GM19455 (cell line): ENCODE measurements around the gene PSKH1.
"Not testable (repeated sequence)": the region's sequence is repeated elsewhere in the genome, so short reads cannot be mapped to it uniquely, and the experiment has no call there.

ENCODE experiments used
- ATAC-seq: cut with Tn5 transposase; IDR thresholded peaks from one replicate; pipeline ENCODE4 v1.9.1; 2021; ENCODE audit not compliant: unreplicated experiment

PSKH1 gene

GRCh38 chr16:67892899-67893742, at the start of gene PSKH1:
Gene PSKH1 (plus strand): TSS chr16:67893254. CDS start chr16:67908750, 15,496 bp downstream.
- peak; percentile 78 for ATAC-seq

- ATAC-seq, result no peak
Measured at GRCh38 chr16:67843343-67843765, 49.7 kb upstream of the PSKH1 start.

GRCh38 chr16:67844497-67844896, 48.6 kb upstream of the PSKH1 start:
- ATAC-seq, result no peak

- no peak for ATAC-seq
Measured at GRCh38 chr16:67845291-67846062, 47.6 kb upstream of the PSKH1 start.

GRCh38 chr16:67846063-67846319, 47.1 kb upstream of the PSKH1 start:
- no peak for ATAC-seq

- ATAC-seq, result peak; percentile 62
Measured at GRCh38 chr16:67846320-67847063, 46.6 kb upstream of the PSKH1 start, which contains the start of gene NUTF2. Gene NUTF2 (plus strand): TSS chr16:67846933. CDS start chr16:67865131, 18,198 bp downstream.

- peak; percentile 35 for ATAC-seq
Measured at GRCh38 chr16:67847064-67847861, 45.8 kb upstream of the PSKH1 start, which contains the start of gene CENPT. Gene CENPT (minus strand): TSS chr16:67847693. CDS start chr16:67833859, 13,834 bp downstream.

- no peak for ATAC-seq
Measured at GRCh38 chr16:67848118-67848517, 44.9 kb upstream of the PSKH1 start.

GRCh38 chr16:67853670-67854069, 39.4 kb upstream of the PSKH1 start:
- ATAC-seq, result no peak

GRCh38 chr16:67855789-67856188, 37.3 kb upstream of the PSKH1 start:
- ATAC-seq, result no peak

- ATAC-seq, result no peak
Measured at GRCh38 chr16:67856927-67857546, 36.0 kb upstream of the PSKH1 start.

- ATAC-seq, result no peak
Measured at GRCh38 chr16:67857547-67858233, 35.4 kb upstream of the PSKH1 start.

- ATAC-seq, result no peak
Measured at GRCh38 chr16:67858500-67858899, 34.6 kb upstream of the PSKH1 start.

- no peak for ATAC-seq
Measured at GRCh38 chr16:67860589-67861398, 32.3 kb upstream of the PSKH1 start.

GRCh38 chr16:67861877-67862276, 31.2 kb upstream of the PSKH1 start:
- no peak for ATAC-seq

- ATAC-seq, result no peak
Measured at GRCh38 chr16:67862623-67863583, 30.2 kb upstream of the PSKH1 start.

GRCh38 chr16:67864044-67864443, 29.0 kb upstream of the PSKH1 start:
- not testable (repeated sequence) for ATAC-seq

- no peak for ATAC-seq
Measured at GRCh38 chr16:67864594-67864993, 28.5 kb upstream of the PSKH1 start.
